HAP-1 (cell line): ENCODE data around the gene PLEKHG4B.

Experiments
- DNase-seq, 2 experiments: peaks; one replicate each; pipeline ENCODE4 v3.0.0-alpha.2; 2016 to 2020; ENCODE audit warnings: low spot score in 2 of 2
- H3K27me3 ChIP-seq: fragments of 250-450 bp; sonication (Bioruptor Pico); 2 replicates; pipeline ENCODE4 v1.5.1; 2020; ENCODE audit warnings: low read depth, mild to moderate bottlenecking, moderate library complexity
- H3K36me3 ChIP-seq: fragments of 250-450 bp; sonication (Bioruptor Pico); replicated peaks from 2 replicates; pipeline ENCODE4 v1.5.1; 2020; ENCODE audit warnings: mild to moderate bottlenecking
- H3K4me1 ChIP-seq: fragments of 250-450 bp; sonication (Bioruptor Pico); 2 replicates; pipeline ENCODE4 v1.5.1; 2020; ENCODE audit warnings: mild to moderate bottlenecking
- H3K4me3 ChIP-seq: fragments of 250-450 bp; sonication (Bioruptor Pico); 2 replicates; pipeline ENCODE4 v1.5.1; 2020; ENCODE audit warnings: mild to moderate bottlenecking, moderate library complexity
- H3K9me3 ChIP-seq: fragments of 250-450 bp; sonication (Bioruptor Pico); 2 replicates; pipeline ENCODE4 v1.5.1; 2020; ENCODE audit warnings: mild to moderate bottlenecking, moderate library complexity
- in situ Hi-C: fragments of 300-500 bp; cut with MboI; formaldehyde crosslinking; loops from 3 replicates; pipeline ENCODE4 v1.14.3; 2020; ENCODE audit warnings: low sequenced_read_pairs, inconsistent platforms, mixed read lengths

Gene PLEKHG4B

GRCh38 chr5:141761-142160 is 49.8 kb downstream of the PLEKHG4B start:
- Histone ChIP-seq H3K4me1 (no peaks in the 10 kb centered on the region), H3K9me3 (no peaks in the 10 kb centered on the region; the same call in none of the 2 replicates), H3K36me3 (peaks cover 30% of the 10 kb centered on the region), H3K4me3 (no peak overlapping the region), H3K27me3 (no peaks in the 10 kb centered on the region)
- no peak for DNase-seq
- in situ Hi-C loops = no loop called here

GRCh38 chr5:142246-142810 is 50.4 kb downstream of the PLEKHG4B start:
- Histone ChIP-seq H3K36me3 (peaks cover 36% of the 10 kb centered on the region), H3K4me3 (no peak overlapping the region), H3K27me3 (no peaks in the 10 kb centered on the region), H3K9me3 (peaks cover 2% of the 10 kb centered on the region), H3K4me1 (no peaks in the 10 kb centered on the region)
- DNase-seq = no peak
- in situ Hi-C loops = no loop called here

GRCh38 chr5:143041-143440 is 51.1 kb downstream of the PLEKHG4B start:
- H3K36me3 ChIP-seq = peaks cover 40% of the 10 kb centered on the region
- H3K27me3 ChIP-seq = no peaks in the 10 kb centered on the region
- DNase-seq = no peak
- H3K4me1 ChIP-seq = no peaks in the 10 kb centered on the region
- no peak overlapping the region for H3K4me3 ChIP-seq
- peaks cover 5% of the 10 kb centered on the region for H3K9me3 ChIP-seq
- in situ Hi-C loops = no loop called here

GRCh38 chr5:144941-145340 is 53.0 kb downstream of the PLEKHG4B start:
- no peak for DNase-seq
- Histone ChIP-seq H3K36me3 (peaks cover 40% of the 10 kb centered on the region), H3K4me3 (no peak overlapping the region), H3K27me3 (no peaks in the 10 kb centered on the region), H3K9me3 (peaks cover 5% of the 10 kb centered on the region), H3K4me1 (no peaks in the 10 kb centered on the region)
- in situ Hi-C loops = no loop called here

- H3K9me3 ChIP-seq = peaks cover 5% of the 10 kb centered on the region
- no peaks in the 10 kb centered on the region for H3K27me3 ChIP-seq
- no peak for DNase-seq
- H3K4me3 ChIP-seq = no peak overlapping the region
- H3K4me1 ChIP-seq = no peaks in the 10 kb centered on the region
- peaks cover 40% of the 10 kb centered on the region for H3K36me3 ChIP-seq
- in situ Hi-C loops = no loop called here
Observed at GRCh38 chr5:145585-146323, 53.8 kb downstream of the PLEKHG4B start.

GRCh38 chr5:147751-148150 is 55.8 kb downstream of the PLEKHG4B start:
- H3K4me3 ChIP-seq = no peak overlapping the region
- DNase-seq = peak in 1 of 2 experiments; percentile 7
- H3K27me3 ChIP-seq = no peaks in the 10 kb centered on the region
- H3K36me3 ChIP-seq = peaks cover 29% of the 10 kb centered on the region
- in situ Hi-C loops = no loop called here
- H3K9me3 ChIP-seq = peaks cover 5% of the 10 kb centered on the region
- no peaks in the 10 kb centered on the region for H3K4me1 ChIP-seq

- in situ Hi-C loops = no loop called here
- Histone ChIP-seq H3K36me3 (peaks cover 22% of the 10 kb centered on the region), H3K27me3 (no peaks in the 10 kb centered on the region)
Observed at GRCh38 chr5:149745-150485, 57.9 kb downstream of the PLEKHG4B start.

GRCh38 chr5:150746-151145 is 58.8 kb downstream of the PLEKHG4B start:
- H3K36me3 ChIP-seq = peaks cover 30% of the 10 kb centered on the region
- H3K4me1 ChIP-seq = no peaks in the 10 kb centered on the region
- in situ Hi-C loops = no loop called here
- peaks cover 5% of the 10 kb centered on the region for H3K9me3 ChIP-seq
- H3K4me3 ChIP-seq = no peak overlapping the region
- peak in 1 of 2 experiments; percentile 3 for DNase-seq
- no peaks in the 10 kb centered on the region for H3K27me3 ChIP-seq

More at GRCh38 chr5:149745-150485, 57.9 kb downstream of the PLEKHG4B start:
- no peak overlapping the region for H3K4me3 ChIP-seq
- no peak for DNase-seq
- peaks cover 5% of the 10 kb centered on the region for H3K9me3 ChIP-seq
- no peaks in the 10 kb centered on the region for H3K4me1 ChIP-seq

GRCh38 chr5:152077-152476 is 60.1 kb downstream of the PLEKHG4B start:
- Histone ChIP-seq H3K4me1 (no peaks in the 10 kb centered on the region), H3K36me3 (peaks cover 28% of the 10 kb centered on the region)
- in situ Hi-C loops = no loop called here

GRCh38 chr5:153256-153655 is 61.3 kb downstream of the PLEKHG4B start:
- in situ Hi-C loops = no loop called here
- Histone ChIP-seq H3K9me3 (no peaks in the 10 kb centered on the region), H3K4me3 (no peak overlapping the region), H3K27me3 (no peaks in the 10 kb centered on the region), H3K36me3 (peaks cover 22% of the 10 kb centered on the region), H3K4me1 (no peaks in the 10 kb centered on the region)
- DNase-seq = peak in 1 of 2 experiments; percentile 2

More at GRCh38 chr5:152077-152476, 60.1 kb downstream of the PLEKHG4B start:
- no peaks in the 10 kb centered on the region for H3K27me3 ChIP-seq
- H3K4me3 ChIP-seq = no peak overlapping the region
- H3K9me3 ChIP-seq = peaks cover 3% of the 10 kb centered on the region
- DNase-seq = no peak

- no peaks in the 10 kb centered on the region for H3K27me3 ChIP-seq
- peak in 1 of 2 experiments; percentile 5 for DNase-seq
- in situ Hi-C loops = no loop called here
- no peaks in the 10 kb centered on the region for H3K4me1 ChIP-seq
- H3K36me3 ChIP-seq = peaks cover 25% of the 10 kb centered on the region
- no peaks in the 10 kb centered on the region for H3K9me3 ChIP-seq
- no peak overlapping the region for H3K4me3 ChIP-seq
Observed at GRCh38 chr5:154236-154635, 62.3 kb downstream of the PLEKHG4B start.

GRCh38 chr5:154826-155225 is 62.9 kb downstream of the PLEKHG4B start:
- no peaks in the 10 kb centered on the region for H3K27me3 ChIP-seq
- in situ Hi-C loops = no loop called here
- no peak overlapping the region for H3K4me3 ChIP-seq
- H3K4me1 ChIP-seq = no peaks in the 10 kb centered on the region
- DNase-seq = no peak
- H3K9me3 ChIP-seq = no peaks in the 10 kb centered on the region
- H3K36me3 ChIP-seq = peaks cover 25% of the 10 kb centered on the region

- no peak overlapping the region for H3K4me3 ChIP-seq
- H3K27me3 ChIP-seq = no peaks in the 10 kb centered on the region
- H3K4me1 ChIP-seq = no peaks in the 10 kb centered on the region
- DNase-seq = no peak
- peaks cover 25% of the 10 kb centered on the region for H3K36me3 ChIP-seq
- no peaks in the 10 kb centered on the region for H3K9me3 ChIP-seq
- in situ Hi-C loops = no loop called here
Observed at GRCh38 chr5:155651-156410, 63.9 kb downstream of the PLEKHG4B start.
